GM21723 (cell line): ENCODE measurements around the gene RNASE12.
"Not testable (repeated sequence)": the region's sequence is repeated elsewhere in the genome, so short reads cannot be mapped to it uniquely, and the experiment has no call there.

Source experiments
- ATAC-seq: cut with Tn5 transposase; IDR thresholded peaks from one replicate; pipeline ENCODE4 v1.9.1; 2021; ENCODE audit warnings: mild to moderate bottlenecking, moderate library complexity; ENCODE audit not compliant: unreplicated experiment

Gene RNASE12, protein sequence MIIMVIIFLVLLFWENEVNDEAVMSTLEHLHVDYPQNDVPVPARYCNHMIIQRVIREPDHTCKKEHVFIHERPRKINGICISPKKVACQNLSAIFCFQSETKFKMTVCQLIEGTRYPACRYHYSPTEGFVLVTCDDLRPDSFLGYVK

GRCh38 chr14:20591235-20591634 is at the start of gene RNASE12:
Gene RNASE12 (minus strand): TSS chr14:20591376. CDS start chr14:20590723, 653 bp downstream.
- ATAC-seq: no peak

DNA sequence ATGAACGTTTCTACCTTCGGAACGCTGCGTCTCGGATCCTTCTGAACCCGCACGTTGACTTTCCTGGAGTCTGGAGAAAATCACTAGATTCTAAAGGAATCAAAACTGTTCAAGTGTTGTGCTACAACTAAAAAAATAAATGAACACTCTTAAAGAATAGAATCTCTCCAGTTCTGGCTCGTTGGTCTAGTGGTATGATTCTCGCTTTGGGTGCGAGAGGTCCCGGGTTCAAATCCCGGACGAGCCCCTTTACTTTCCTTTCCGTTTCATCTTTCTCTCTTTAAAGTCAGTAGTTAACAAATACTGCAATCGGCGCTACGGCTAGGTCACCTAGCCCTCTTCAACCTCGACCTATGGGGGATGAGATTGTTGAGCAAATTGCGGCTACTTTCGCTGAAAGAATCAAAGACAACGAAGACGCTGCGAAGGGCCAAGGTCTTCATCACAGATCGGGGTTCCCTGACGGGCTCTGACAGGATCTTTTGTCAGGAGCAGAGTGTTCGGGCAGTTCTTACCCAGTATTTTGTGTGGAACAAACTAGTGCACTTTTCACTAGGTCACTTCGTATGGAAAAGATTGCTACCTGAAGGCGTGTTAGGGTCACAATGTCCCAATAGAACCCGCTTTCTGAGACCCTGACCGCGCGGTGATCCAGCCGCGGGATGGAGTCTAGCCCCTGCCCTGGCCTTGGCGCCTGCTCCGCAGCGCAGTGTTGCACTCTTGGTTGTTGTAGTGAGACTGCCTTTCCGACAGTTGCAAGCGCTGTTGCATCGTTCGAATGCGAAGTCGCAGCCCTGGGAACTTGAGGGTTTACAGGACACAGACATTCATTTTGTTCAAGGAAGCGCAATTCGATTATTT is 41.9 kb upstream of the RNASE12 start:
- peak; percentile 42 for ATAC-seq

GRCh38 chr14:20632448-20632830 is 41.3 kb upstream of the RNASE12 start:
- ATAC-seq: peak; percentile 18

GRCh38 chr14:20631880-20632389 is 40.8 kb upstream of the RNASE12 start:
- no peak for ATAC-seq

GRCh38 chr14:20631023-20631879 is 40.1 kb upstream of the RNASE12 start:
- peak; percentile 20 for ATAC-seq

GRCh38 chr14:20630340-20631022 is 39.3 kb upstream of the RNASE12 start:
- peak; percentile 30 for ATAC-seq

- ATAC-seq: no peak
Measured at GRCh38 chr14:20628063-20628854, 37.1 kb upstream of the RNASE12 start.

- ATAC-seq: no peak
Measured at GRCh38 chr14:20627346-20628027, 36.3 kb upstream of the RNASE12 start.

- no peak for ATAC-seq
Measured at GRCh38 chr14:20626274-20626673, 35.1 kb upstream of the RNASE12 start.

GRCh38 chr14:20624495-20625070 is 33.4 kb upstream of the RNASE12 start:
- ATAC-seq: peak; percentile 44

GRCh38 chr14:20623798-20624197 is 32.6 kb upstream of the RNASE12 start:
- no peak for ATAC-seq

DNA sequence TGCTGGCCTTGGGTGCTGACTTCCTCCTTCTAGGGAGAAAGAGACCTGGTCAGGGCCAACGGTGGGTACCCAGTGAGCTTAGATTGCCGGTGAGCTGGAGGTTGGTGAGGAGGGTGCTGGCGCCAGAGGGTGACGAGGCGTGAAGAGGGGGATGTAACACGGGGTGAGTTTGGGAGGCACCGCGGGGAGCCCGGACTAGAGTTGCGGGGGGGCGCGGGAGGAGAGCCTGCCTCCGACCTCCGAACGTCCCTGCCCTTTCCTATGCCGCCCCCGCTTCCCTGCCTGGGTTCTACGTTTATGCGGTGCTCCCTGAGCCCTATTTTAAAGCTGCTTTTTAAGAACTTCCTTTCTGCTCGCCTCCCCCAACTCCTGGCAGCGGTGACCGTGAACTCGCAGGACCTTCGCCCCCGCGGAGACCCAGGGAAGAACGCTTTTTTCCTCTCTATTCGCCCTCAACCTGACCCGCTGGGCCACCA is 31.7 kb upstream of the RNASE12 start:
- no peak for ATAC-seq

- ATAC-seq: no peak
Measured at GRCh38 chr14:20620798-20621478, 29.8 kb upstream of the RNASE12 start.

DNA sequence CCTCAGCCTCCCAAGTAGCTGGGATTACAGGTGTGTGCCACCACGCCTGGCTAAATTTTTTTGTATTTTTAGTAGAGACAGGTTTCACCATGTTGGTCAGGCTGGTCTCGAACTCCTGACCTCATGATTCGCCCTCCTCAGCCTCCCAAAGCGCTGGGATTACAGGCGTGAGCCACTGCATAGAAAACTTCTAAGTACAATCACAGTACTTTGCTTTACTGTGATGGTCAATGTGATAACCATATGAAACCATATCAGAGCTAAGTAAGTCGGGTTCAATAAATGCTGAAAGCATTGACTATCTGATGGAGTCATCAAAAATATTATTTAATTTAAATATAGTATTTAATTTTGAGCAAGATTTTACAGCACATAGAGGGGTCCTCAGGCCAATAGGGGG is 28.5 kb upstream of the RNASE12 start:
- not testable (repeated sequence) for ATAC-seq

DNA sequence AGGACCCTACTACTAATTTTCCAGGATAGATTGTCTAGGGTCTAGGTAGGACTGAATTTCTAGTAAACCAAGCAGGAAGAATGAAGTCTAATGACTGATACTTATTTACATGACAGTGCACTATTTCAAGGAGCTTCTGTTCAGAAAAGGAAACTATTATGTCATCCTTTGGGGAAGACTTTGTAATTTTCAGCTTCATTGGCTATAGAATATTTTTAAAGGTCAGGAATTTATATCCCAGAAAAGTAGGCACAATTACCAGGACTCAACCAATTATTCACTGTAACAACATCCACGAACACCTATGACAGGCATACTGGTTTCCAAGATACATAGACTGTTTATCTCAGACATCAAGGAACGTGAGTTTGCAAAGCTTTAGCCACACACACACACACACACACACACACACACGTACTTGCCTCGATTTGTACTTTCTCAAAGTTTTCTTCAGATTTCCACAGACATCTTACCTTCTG is 27.1 kb upstream of the RNASE12 start:
- no peak for ATAC-seq

DNA sequence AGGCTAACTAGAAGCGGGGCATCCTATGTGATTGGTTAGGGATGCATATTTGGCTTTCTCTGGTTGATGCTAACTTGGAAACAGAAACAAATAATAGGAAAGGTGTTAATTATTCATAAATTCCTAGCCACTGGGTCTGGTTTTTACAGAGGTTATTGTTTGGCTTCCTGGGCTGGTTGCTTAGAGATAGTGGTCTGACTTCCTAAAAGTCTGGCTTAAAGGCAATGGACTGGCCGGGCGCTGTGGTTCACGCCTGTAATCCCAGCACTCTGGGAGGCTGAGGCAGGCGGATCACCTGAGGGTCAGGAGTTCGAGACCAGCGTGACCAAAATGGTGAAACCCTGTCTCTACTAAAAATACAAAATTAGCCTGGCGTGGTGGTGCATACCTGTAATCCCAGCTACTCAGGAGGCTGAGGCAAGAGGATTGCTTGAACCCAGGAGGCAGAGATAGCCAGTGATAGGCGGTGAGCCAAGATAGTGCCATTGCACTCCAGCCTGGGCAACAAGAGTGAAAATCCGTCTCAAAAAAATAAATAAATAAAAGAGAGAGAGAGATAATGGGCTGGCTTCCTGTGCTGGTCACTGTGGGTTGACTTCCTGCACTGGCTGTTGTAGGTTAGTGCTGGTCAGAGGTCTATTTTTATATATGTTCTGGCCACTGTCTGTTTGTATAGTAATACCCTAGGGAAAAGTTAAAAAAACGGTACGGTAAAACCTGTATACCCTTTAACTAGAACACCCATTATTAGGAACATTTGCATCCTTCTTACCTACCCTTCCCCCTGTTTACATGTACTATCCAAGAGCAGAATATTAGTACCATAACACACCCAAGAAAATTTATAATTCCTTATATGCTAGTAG is 26.2 kb upstream of the RNASE12 start:
- ATAC-seq: no peak

DNA sequence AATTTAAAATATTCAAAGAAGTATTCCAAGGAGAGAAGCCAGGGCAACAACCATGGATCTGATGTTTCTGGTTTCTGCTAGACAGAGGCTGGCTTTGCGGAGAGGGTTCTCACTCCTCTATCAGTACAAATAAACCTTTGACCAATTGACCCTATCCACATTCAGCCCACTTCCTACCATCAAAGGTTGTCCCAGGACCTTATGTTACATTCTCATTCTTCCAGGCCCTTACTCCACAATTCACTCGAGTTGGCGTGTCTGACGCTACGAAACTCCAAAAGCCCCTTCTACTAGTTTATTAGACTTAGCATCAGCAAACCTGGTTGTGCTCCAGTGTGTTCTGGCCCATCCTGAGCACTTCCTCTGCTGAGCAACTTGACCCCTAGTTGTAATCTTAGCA is 24.8 kb upstream of the RNASE12 start:
- no peak for ATAC-seq
